Neural progenitor cell (in vitro differentiated cells): Measurements from ENCODE around the gene LPCAT3. TPM values are rescaled to one million over a fixed set of nuclear protein-coding genes. Genes with fewer than 3 reads are reported as not detected.

Source experiments
- DNase-seq: peaks from one replicate; pipeline ENCODE4 v3.0.0-alpha.2; 2016; ENCODE audit warnings: low spot score
- H2AFZ ChIP-seq: fragments of 200-600 bp; sonication (generic); replicated peaks from 2 replicates; pipeline ENCODE4 v1.6.1; 2016; ENCODE audit warnings: antibody characterized with exemption
- H3F3A ChIP-seq: fragments of 200-600 bp; sonication (generic); 2 replicates; pipeline ENCODE4 v1.6.1; 2016; ENCODE audit warnings: antibody characterized with exemption, low read depth
- H3K27ac ChIP-seq: fragments of 200-600 bp; sonication (generic); 2 replicates; pipeline ENCODE4 v1.5.1; 2016; ENCODE audit warnings: mild to moderate bottlenecking
- H3K27me3 ChIP-seq: fragments of 200-600 bp; sonication (generic); 2 replicates; pipeline ENCODE4 v1.6.1; 2016; ENCODE audit warnings: mild to moderate bottlenecking, moderate library complexity
- H3K36me3 ChIP-seq: fragments of 200-600 bp; sonication (generic); 2 replicates; pipeline ENCODE4 v1.5.1; 2016
- H3K4me1 ChIP-seq: fragments of 200-600 bp; sonication (generic); 2 replicates; pipeline ENCODE4 v1.6.1; 2016; ENCODE audit warnings: mixed run types
- H3K4me2 ChIP-seq: fragments of 200-600 bp; sonication (generic); 2 replicates; pipeline ENCODE4 v1.6.1; 2016
- H3K4me3 ChIP-seq: fragments of 200-600 bp; sonication (generic); 2 replicates; pipeline ENCODE4 v1.5.1; 2016
- H3K79me2 ChIP-seq: fragments of 200-600 bp; sonication (generic); 2 replicates; pipeline ENCODE4 v1.6.1; 2016; ENCODE audit warnings: low read depth
- H3K9ac ChIP-seq: fragments of 200-600 bp; sonication (generic); 2 replicates; pipeline ENCODE4 v1.6.1; 2016
- H3K9me3 ChIP-seq: fragments of 200-600 bp; sonication (generic); 2 replicates; pipeline ENCODE4 v1.5.1; 2016; ENCODE audit warnings: low read depth
- H4K20me1 ChIP-seq: fragments of 200-600 bp; sonication (generic); 2 replicates; pipeline ENCODE4 v1.6.1; 2016; ENCODE audit warnings: low read depth
- H3K27ac Mint-ChIP-seq: 3 replicates; pipeline ENCODE4 v1.8.0; 2021; ENCODE audit warnings: mixed read lengths
- H3K27me3 Mint-ChIP-seq: 2 replicates; pipeline ENCODE4 v1.8.0; 2022; ENCODE audit warnings: low read depth, mild to moderate bottlenecking, inconsistent platforms, moderate library complexity, mixed read lengths; ENCODE audit not compliant: insufficient read depth
- H3K36me3 Mint-ChIP-seq: 3 replicates; pipeline ENCODE4 v1.8.0; 2021; ENCODE audit warnings: mixed read lengths
- H3K4me1 Mint-ChIP-seq: 3 replicates; pipeline ENCODE4 v1.8.0; 2021; ENCODE audit warnings: mixed read lengths
- H3K4me3 Mint-ChIP-seq: 3 replicates; pipeline ENCODE4 v1.8.0; 2021; ENCODE audit warnings: mild to moderate bottlenecking, moderate library complexity, mixed read lengths
- H3K9me3 Mint-ChIP-seq: 3 replicates; pipeline ENCODE4 v1.8.0; 2020; ENCODE audit warnings: mixed read lengths
- EZH2 ChIP-seq: fragments of 200-600 bp; sonication (generic); IDR thresholded peaks from 2 replicates; pipeline ENCODE4 v1.6.1; 2017; ENCODE audit warnings: antibody characterized with exemption, mild to moderate bottlenecking, moderate library complexity
- EZH2phosphoT487 ChIP-seq: fragments of 200-600 bp; sonication (generic); IDR thresholded peaks from 2 replicates; pipeline ENCODE4 v1.6.1; 2017; ENCODE audit warnings: antibody characterized with exemption
- total RNA-seq: library from RNA; depleted of rRNA; stranded (reverse); fragments of >200 nt; gene quantifications from 2 replicates; pipeline ENCODE4 v1.2.3, GENCODE V29; 2015; ENCODE audit warnings: low replicate concordance
- TF ChIP-seq, protein P1 (sequence below): fragments of 200-600 bp; sonication (generic); IDR thresholded peaks from 2 replicates; pipeline ENCODE4 v1.5.1; 2017; ENCODE audit warnings: antibody characterized with exemption, mild to moderate bottlenecking

Gene LPCAT3
- total RNA-seq, 1 donor from 2014 or later: 18.1 TPM

DNA sequence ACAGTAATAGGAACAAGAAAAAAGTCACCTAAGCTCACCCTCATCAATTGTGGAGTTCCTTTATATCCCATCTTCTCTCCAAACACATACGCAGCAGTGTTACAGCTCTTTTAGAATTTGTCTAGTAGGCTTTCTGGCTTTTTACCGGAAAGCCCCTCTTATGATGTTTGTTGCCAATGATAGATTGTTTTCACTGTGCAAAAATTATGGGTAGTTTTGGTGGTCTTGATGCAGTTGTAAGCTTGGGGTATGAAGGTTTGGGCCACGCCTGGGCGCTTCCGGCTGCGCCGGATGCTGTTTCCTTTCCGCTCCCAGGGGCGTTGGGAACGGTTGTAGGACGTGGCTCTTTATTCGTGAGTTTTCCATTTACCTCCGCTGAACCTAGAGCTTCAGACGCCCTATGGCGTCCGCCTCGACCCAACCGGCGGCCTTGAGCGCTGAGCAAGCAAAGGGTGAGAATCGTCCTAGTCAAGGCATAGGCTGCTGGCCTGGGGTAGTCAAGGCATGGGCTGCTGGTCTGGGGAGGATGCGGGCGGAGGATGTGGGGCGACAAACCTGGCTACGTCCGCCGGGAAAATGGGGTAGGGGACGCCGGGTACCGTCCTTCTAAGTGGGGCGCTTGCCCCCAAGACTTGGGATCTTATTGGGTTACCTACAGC is 74.4 kb downstream of the LPCAT3 start, which contains the start of the genes C12orf57 and RNU7-1:
Gene C12orf57, plus strand, starts transcription at position 301 of the 659 bp plus-strand sequence. Its CDS starts 100 bp downstream, at position 401.
Gene RNU7-1, plus strand, starts transcription at position 95 of the 659 bp plus-strand sequence.
- H3K4me1 Mint-ChIP-seq: peaks cover 47% of the 10 kb centered on the region

DNA sequence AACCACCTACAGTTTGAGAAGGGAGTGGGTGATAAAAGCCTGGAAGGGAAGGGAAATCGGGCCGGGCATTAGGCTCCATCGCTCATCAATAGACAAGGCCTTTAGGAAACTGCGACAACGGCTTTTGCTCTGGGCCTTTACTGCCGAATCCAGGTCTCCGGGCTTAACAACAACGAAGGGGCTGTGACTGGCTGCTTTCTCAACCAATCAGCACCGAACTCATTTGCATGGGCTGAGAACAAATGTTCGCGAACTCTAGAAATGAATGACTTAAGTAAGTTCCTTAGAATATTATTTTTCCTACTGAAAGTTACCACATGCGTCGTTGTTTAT is 74.9 kb downstream of the LPCAT3 start:
- Histone ChIP-seq H3K4me3 (peak overlapping the region; percentile 56), H3K36me3 (no peaks in the 10 kb centered on the region), H3K4me2 (peak overlapping the region; percentile 77), H3F3A (peaks cover 70% of the 10 kb centered on the region), H3K9ac (peak overlapping the region; percentile 64), H3K79me2 (peaks cover 27% of the 10 kb centered on the region), H4K20me1 (peaks cover 11% of the 10 kb centered on the region), H3K9me3 (no peaks in the 10 kb centered on the region), H3K4me1 (peaks cover 21% of the 10 kb centered on the region), H2AFZ (no peak overlapping the region), H3K27me3 (no peaks in the 10 kb centered on the region), H3K27ac (peak overlapping the region; percentile 100)
- TF ChIP-seq, protein P1, sequence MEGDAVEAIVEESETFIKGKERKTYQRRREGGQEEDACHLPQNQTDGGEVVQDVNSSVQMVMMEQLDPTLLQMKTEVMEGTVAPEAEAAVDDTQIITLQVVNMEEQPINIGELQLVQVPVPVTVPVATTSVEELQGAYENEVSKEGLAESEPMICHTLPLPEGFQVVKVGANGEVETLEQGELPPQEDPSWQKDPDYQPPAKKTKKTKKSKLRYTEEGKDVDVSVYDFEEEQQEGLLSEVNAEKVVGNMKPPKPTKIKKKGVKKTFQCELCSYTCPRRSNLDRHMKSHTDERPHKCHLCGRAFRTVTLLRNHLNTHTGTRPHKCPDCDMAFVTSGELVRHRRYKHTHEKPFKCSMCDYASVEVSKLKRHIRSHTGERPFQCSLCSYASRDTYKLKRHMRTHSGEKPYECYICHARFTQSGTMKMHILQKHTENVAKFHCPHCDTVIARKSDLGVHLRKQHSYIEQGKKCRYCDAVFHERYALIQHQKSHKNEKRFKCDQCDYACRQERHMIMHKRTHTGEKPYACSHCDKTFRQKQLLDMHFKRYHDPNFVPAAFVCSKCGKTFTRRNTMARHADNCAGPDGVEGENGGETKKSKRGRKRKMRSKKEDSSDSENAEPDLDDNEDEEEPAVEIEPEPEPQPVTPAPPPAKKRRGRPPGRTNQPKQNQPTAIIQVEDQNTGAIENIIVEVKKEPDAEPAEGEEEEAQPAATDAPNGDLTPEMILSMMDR: no peak
- TF ChIP-seq EZH2 (no peak), EZH2phosphoT487 (no peak)
- H3K9me3 Mint-ChIP-seq: no peaks in the 10 kb centered on the region
- H3K4me1 Mint-ChIP-seq: peaks cover 47% of the 10 kb centered on the region
- H3K27me3 Mint-ChIP-seq: peaks cover 28% of the 10 kb centered on the region
- DNase-seq: peak; percentile 95
- H3K27ac Mint-ChIP-seq: peak overlapping the region; percentile 99
- H3K36me3 Mint-ChIP-seq: peaks cover 23% of the 10 kb centered on the region
- peak overlapping the region; percentile 96 for H3K4me3 Mint-ChIP-seq

More for the DNA sequence above, 74.4 kb downstream of the LPCAT3 start, which contains the start of the genes C12orf57 and RNU7-1:
- H2AFZ ChIP-seq: no peak within 1 kb of the TSS
- no peaks in the 10 kb centered on the region for H3K36me3 ChIP-seq
- TF ChIP-seq EZH2: no peak
- TF ChIP-seq EZH2phosphoT487: no peak
- TF ChIP-seq, protein P1: no peak
- H3K4me2 ChIP-seq: peak within 1 kb of the TSS; percentile 77
- H3K27ac ChIP-seq: peak within 1 kb of the TSS; percentile 100
- peaks cover 20% of the 10 kb centered on the region for H3K4me1 ChIP-seq
- H3K27ac Mint-ChIP-seq: peak within 1 kb of the TSS; percentile 99
- peak within 1 kb of the TSS; percentile 96 for H3K4me3 Mint-ChIP-seq
- peak within 1 kb of the TSS; percentile 56 for H3K4me3 ChIP-seq
- no peaks in the 10 kb centered on the region for H3K9me3 Mint-ChIP-seq
- no peaks in the 10 kb centered on the region for H3K9me3 ChIP-seq
- peak within 1 kb of the TSS; percentile 64 for H3K9ac ChIP-seq
- peaks cover 22% of the 10 kb centered on the region for H3K79me2 ChIP-seq
- H3F3A ChIP-seq: peaks cover 68% of the 10 kb centered on the region
- H4K20me1 ChIP-seq: peaks cover 11% of the 10 kb centered on the region
- H3K27me3 ChIP-seq: no peaks in the 10 kb centered on the region
- H3K27me3 Mint-ChIP-seq: peaks cover 28% of the 10 kb centered on the region
- DNase-seq: peak; percentile 90
- peaks cover 23% of the 10 kb centered on the region for H3K36me3 Mint-ChIP-seq

DNA sequence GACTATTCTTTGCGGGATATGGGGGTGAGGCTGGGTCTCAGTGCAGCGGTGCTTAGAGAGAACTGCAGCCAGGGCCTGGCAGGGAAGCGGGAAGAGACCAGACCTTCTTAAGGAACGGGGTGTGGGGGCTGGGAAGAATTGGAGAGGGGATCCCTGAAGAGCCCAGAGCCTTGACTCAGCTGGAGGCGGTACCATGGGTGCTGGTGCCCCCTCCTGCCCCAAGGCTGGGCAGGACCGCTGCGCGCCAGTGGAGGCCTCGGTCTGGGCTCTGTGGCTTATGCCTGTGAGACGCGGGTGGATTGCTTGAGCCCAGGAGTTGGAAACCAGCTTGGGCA is 76.0 kb downstream of the LPCAT3 start:
- H3K79me2 ChIP-seq: peaks cover 29% of the 10 kb centered on the region

More for the DNA sequence above, 76.0 kb downstream of the LPCAT3 start:
- H3K9me3 Mint-ChIP-seq: no peaks in the 10 kb centered on the region
- Histone ChIP-seq H3K9me3 (no peaks in the 10 kb centered on the region), H3F3A (peaks cover 78% of the 10 kb centered on the region), H3K36me3 (no peaks in the 10 kb centered on the region), H2AFZ (no peak overlapping the region), H3K27ac (no peak overlapping the region), H4K20me1 (peaks cover 11% of the 10 kb centered on the region), H3K4me1 (peaks cover 25% of the 10 kb centered on the region), H3K27me3 (no peaks in the 10 kb centered on the region), H3K4me2 (no peak overlapping the region), H3K4me3 (no peak overlapping the region), H3K9ac (no peak overlapping the region)
- H3K4me1 Mint-ChIP-seq: peaks cover 51% of the 10 kb centered on the region
- H3K36me3 Mint-ChIP-seq: peaks cover 23% of the 10 kb centered on the region
- no peak for DNase-seq
- TF ChIP-seq EZH2 (no peak), EZH2phosphoT487 (no peak)
- TF ChIP-seq, protein P1: no peak
- peak overlapping the region; percentile 44 for H3K27ac Mint-ChIP-seq
- H3K4me3 Mint-ChIP-seq: peak overlapping the region; percentile 55
- peaks cover 32% of the 10 kb centered on the region for H3K27me3 Mint-ChIP-seq
